HG03442 (cell line): ENCODE measurements around the gene MARK3.

Experiments
- ATAC-seq: cut with Tn5 transposase; IDR thresholded peaks from one replicate; pipeline ENCODE4 v1.9.1; 2021; ENCODE audit warnings: mild to moderate bottlenecking, moderate library complexity; ENCODE audit not compliant: unreplicated experiment

The MARK3 gene

DNA sequence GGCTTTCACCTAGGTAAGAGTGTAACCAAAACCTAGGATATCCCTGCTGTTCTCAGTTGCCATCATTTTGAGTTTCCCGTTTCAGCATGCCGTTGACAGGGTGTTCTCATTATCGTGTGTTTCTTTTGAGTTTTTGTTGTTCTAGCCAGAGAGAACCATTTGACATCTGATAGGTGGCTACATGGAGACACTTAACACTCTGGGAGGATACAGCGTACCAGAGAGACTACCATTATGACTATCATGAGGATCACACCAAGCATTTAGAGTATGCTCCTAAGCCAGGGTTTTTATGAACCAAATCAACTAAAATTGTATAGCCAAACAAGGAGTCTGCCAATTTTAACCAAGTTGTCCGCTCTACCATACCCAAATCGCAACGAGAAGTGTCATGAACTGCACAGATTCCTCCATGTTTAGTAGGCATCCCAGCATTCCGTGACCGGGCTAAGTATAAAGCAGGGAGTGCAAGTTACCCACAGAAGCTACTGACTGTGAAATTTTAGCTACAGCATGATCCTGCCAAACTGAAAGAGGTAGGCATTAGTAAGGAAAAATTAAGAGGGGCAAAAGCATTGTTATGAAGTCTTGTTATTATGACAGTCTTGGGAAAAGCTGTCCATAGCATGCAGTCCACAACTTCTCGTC, 48.8 kb downstream of the MARK3 start:
- ATAC-seq, result no peak

DNA sequence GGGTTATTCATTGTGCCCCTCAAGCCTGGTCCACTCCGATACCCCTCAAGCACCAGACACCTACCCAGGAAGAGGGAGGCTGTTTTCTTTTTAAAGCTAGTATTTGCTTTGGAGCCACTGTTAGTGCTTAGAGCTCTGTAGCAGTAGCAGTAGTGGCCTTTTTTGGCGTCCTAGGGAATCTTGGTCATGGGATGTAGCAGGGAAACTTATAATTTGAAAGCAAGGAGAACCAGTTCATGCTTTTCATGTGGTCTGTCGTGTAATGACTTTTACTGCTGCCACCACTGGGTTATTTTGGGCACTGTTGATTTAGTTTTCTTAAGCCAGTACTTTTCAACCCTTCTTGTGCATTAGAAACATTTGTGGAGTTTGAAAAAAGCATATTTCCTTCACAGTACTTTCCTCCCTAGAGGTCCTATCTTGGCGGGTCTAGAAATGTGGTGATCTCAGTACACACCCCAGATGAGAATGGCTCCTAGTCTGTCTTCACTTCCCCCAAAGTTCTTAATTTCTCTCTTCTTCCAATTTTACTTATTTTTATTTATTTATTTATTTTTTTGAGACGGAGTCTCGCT, 49.7 kb downstream of the MARK3 start:
- ATAC-seq, result no peak

DNA sequence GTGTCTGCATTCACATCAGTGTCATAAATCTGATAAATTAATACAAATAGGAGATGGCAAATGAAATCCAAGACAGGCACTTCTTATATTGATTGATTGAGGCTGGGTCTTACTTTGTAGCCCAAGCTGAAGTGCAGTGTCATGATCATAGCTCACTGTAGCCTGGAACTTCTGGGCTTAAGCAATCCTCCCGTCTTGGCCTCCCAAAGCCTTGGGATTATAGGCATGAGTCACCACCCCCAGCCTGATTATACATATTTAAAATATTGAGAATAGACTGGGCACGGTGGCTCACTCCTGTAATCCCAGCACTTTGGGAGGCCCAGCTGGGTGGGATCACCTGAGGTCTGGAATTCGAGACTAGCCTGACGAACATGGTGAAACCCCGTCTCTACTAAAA, 51.3 kb downstream of the MARK3 start:
- ATAC-seq, result no peak

DNA sequence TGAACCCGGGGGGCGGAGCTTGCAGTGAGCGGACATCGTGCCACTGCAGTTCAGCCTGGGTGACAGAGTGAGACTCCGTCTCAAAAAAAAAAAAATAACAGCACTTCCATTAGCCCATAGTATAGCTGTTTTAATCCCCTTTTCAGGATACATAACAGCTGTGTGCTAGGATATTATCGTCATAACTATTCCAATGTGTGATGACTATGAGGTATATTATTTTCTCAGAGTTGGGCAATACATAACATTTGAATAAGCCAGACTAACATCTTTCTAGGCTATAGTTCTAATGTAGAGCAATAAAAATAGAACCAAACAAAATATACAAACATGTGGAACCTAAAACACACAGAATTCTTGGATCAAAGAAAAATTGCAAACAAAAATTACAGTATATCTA, 57.1 kb downstream of the MARK3 start:
- no peak for ATAC-seq

DNA sequence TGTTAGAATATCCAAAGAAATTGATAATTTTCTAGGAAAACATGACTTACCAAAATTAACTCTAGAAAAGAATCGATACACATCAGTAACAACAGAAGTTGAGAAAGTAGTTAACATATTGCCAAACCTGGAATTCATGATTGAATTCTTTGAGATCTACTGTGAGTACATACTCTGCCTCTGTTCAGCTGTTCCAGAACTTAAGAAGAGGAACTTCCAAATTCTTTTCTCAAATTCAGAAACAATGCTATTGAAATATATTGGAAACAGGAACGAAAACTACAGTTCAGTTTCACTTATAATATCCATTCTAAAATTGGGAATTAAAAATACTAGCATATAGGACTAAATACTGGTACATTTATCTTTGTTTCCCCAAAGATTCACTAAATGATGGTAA, 57.9 kb downstream of the MARK3 start:
- no peak for ATAC-seq

DNA sequence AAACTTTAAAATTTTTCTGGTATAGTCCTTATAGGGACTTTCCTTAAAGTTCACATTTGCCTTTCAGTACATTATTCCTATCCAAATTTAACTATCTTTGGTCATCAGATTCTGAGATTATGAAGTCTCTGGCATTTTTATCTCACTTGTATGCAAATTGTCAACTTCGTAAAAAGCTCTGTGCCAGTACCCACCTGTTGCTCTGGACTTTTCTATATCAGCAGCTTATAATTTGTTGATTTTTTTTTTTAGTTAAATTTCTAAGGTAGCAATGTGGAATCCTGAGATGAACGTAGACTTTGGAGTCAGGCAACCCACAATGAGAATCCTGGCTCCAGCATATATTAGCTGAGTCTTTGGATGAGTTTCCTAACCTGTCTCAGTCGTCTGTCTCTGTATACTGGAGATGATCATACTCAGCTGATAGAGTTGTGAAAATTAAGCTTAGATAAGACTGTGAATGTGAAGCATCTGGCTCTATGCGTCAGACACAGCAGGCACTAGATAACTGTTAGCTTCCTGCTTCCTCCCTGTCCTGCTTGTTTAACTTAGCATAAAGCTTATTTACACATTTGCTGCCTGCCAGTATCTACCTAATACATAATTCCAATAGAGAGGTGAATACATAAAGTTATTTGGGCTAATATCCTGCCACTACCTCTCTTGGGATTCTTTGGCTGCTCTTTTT, 59.8 kb downstream of the MARK3 start:
- ATAC-seq, result no peak

DNA sequence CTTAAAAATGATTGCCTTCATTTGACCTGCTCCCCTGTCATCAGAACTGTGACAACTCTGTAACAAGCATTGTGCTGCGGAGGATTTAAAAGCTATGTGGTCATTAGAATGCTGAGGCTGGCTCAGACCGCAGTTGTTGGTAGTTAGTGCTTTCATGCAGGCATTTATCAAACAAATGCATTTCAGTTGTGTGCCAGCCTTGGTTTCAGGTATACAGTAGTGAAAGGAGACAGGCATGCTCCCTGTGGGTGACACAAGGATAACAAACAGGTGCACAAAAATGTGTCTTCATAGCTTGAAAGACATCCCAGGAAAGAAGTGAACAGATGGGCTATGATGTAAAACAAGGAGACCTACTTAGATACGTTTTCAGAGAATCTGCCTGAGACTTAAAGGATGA, 60.6 kb downstream of the MARK3 start:
- no peak for ATAC-seq

DNA sequence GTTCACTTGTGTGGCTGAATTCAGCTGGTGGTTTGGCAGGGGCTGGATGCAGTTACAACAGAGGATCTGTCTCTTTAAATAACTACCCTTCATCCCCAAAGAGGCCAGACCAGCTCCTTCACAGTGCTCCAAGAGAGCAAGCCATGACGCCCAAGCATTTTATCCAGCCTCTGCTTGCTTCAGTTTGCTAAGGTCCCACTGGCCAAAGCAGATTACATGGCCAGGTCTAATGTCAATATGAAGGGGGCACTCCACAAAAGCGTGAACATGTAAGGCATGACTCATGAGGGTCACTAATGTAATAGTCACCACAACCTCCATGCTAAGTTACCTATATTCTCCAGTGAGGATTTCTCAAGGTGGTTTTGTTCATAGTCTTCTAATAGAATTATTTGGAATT, 62.9 kb downstream of the MARK3 start:
- ATAC-seq, result no peak

DNA sequence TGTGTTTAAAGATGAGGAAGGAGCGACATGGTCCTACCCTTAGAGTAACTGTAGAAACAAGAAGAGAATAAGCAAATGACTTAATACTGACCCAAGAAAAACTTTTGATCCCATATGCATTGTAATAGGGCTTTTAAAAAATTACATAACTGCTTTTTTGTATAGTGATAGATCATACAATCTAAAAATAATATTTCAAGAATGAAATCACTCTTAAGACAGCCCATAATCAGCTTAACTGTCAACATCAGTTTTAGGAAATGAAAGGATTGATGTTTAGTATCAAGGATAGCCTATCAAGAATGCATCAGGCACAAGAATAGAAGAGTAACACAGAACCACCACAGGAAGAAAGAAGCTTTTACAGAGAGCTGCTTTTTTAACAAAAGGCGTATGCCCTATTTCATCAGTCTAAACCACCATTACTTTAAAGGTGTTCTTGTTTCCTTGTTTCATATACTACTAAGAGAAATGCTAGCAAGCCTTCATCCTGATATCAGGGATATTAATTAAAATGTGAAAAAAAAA, 64.5 kb downstream of the MARK3 start:
- no peak for ATAC-seq

DNA sequence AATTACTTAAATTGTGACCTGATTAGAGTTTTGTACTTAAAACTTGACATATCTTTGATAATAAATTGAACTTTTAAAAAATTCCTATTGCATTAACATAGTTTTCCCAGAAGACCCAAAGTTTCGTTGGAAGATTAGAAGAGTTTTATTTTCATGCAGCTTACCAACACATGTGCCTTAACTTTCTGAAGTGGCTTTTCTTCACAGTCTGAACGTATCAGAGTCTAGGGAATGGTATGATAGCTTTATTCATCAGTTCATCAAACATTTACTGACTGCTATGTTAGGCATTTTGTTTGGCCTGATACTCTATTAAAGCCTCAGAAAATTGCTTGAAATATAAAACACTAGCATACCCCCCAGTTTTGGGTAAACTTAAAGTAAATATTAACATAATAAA, 65.2 kb downstream of the MARK3 start:
- no peak for ATAC-seq

DNA sequence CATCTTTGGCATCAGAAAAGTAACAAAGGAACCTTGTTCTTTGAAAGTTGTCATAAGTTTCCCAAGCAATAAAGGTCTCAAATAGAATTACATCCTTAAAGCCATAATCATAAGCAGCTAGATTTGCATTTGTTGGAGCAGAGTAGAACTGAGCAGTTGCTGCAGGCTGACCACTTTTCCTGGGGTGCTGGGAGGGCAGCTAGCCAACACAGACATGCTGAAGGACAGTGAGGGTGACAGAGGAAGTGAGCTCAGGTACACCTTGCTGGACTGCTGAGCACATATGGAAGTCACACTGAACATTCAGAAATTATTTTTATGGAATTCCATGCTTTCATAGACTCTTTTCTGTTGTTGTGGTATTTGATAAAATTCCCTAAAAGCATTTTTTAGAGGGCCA, 66.2 kb downstream of the MARK3 start:
- ATAC-seq, result no peak

DNA sequence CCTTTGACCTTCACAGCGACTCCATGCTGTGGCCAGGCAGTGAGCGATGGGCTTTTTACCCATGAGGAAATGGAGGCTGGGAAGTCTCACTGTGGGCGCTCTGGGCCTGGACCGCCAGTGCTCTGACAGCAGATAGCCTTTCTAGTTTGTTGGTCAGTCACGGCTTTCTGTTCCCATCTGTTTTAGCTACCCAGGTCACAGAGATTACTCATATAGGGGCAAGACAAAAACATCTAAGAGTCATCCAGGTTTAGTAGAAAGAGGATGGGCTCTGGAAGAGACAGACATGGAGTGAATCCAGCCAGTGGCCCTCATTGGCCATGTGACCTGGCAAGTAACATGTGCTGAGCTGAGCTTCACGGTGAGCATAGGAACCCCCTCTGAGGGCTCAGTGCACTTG, 68.6 kb downstream of the MARK3 start:
- ATAC-seq, result no peak

DNA sequence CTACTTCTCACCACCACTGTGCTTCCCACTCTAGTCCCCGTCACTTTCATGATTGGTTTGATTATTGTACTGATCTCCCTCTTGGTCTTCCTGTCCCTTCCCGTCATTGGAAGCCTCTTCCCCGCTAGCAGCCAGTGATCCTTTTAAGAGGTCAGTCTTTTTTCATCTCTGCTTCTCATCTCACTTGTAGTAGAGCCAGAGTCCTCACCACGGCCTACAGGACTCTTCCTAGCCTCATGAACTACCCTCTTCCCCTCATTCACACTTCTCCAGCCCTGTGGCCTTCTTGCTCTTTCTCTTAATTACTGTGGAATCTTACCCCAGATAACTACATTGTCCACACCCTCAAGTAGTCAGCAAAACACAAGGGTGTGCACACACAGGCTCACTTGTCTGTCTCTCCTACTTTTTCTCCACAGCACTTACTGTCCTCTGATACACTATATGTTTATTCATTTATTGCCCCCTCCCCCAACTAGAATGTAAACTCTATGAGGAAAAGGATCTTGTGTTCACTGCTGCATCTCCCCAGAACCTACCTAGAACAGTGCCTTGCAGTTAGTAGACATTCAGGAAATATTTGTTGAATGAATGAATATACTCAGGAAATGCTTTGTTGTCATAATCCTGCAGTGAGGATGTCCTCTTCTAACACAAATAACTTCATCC, 71.1 kb downstream of the MARK3 start:
- ATAC-seq, result no peak

DNA sequence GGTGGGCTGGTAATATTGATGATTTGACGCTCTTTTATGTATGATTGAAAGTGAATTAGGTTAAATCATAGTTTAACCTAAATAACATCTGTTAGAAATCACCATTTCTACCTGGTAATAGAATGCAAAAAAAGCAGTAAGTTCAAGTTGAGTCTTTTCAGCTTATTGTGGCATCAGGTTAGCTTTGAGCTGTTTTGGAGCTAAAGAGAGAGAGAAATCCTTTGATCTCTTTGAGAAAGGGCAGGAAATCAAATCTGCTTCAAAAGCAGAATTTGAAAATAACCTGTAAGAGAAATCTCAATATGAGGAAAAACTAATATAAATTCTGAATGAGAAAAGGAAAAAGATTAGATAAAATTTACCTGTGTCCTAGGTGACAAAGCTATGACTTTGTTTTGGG, 75.2 kb downstream of the MARK3 start:
- no peak for ATAC-seq

DNA sequence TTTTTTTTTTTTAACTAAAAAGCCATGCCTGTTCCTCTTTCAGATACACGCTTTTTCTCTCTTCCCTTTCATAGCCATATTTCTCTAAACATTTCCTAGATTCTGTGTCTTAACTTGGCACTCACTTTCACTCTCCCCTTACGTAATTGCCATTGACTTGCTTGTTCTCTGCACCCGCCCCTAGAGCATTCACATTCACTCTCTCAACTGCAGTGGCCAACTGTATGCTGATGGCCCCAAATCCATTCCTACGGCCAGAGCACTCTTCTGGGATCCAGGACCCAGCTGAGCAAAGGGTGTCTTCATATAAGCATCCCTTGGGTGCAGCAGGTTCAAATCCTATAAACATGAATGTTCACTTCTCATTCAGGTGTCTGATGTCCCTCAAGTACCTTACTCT, 77.9 kb downstream of the MARK3 start:
- ATAC-seq, result no peak

DNA sequence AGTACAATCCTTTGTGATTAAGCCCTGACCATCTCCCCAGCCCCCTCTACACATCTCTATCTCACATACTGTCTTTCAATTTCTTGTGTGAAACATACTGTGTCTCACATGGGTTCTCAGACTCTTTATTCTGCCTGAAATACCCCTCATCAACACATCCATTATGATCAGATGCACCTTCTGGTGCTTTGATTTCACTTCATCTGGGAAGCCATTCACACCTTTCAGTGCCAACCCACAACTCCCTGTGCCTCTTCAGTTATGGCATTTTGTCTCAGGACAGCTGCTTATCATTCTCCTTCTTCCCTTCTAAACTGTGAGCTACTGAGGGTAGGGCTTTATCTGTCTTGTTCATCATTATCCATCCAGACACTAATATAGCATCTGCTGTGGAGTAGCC, 78.6 kb downstream of the MARK3 start:
- ATAC-seq, result no peak

DNA sequence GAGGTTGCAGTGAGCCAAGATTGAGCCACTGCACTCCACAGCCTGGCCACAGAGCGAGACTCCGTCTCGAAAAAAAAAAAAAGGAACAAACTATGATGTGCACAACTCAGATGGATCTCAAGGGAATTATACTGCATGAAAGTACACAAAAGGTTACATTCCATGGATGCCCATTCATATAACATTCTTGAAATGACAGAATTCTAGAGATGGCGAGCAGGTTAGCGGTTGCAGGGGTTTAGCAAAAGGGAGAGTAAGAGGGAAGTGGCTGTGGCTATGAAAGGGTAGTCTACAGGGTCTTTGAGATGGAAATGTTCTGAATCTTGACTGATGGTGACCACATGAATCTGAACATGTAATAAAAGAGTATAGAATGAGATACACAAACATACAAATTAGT, 87.7 kb downstream of the MARK3 start:
- ATAC-seq, result no peak

DNA sequence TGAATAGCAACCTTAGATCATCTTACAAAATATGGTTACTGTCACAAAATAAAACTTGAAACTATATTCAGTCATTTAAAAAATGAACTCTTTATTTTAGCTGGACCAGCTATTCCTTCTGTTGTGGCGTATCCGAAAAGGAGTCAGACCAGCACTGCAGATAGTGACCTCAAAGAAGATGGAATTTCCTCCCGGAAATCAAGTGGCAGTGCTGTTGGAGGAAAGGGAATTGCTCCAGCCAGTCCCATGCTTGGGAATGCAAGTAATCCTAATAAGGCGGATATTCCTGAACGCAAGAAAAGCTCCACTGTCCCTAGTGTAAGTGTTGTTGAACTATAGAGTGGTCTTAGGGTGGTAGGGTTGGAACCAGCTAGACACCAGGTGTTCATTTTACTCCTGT, 89.7 kb downstream of the MARK3 start:
- ATAC-seq, result no peak

DNA sequence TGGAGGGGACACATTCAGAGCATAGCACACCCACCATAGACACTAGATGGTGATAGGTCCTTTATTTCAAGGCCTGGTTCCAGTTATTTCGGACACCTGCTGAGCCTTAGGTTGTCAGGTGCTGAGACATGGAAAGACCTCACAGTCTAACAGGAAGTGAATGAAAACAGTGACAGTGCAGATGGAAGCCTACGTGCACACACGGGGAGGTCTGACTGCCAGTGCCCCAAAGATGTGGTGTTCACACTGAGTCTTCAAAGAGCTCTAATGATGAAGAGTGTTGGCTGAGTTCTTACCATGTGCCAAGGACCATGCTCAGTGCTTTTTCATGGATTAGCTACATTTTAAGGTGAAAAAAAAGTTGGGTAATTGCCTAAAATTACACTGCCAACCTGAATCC, 90.8 kb downstream of the MARK3 start:
- no peak for ATAC-seq

DNA sequence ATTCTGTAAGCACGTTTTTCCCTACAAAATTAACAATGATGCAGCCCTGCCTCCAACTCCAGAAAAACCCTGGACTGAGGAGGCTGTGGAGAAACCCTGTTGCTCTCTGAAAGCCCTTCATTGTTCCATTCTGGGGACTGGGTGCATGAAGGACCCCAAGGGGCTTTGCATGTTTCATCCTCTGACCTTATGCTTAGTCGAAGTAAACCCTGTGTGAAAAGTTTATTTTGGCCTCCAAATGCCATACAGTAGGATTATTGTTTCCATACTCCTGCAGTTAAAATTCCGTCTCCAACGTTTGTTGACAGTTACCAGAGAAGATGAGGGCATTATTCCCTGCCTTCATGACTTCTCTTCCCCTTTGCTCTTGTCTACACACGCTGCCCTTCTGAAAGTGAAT, 91.4 kb downstream of the MARK3 start:
- ATAC-seq, result no peak

DNA sequence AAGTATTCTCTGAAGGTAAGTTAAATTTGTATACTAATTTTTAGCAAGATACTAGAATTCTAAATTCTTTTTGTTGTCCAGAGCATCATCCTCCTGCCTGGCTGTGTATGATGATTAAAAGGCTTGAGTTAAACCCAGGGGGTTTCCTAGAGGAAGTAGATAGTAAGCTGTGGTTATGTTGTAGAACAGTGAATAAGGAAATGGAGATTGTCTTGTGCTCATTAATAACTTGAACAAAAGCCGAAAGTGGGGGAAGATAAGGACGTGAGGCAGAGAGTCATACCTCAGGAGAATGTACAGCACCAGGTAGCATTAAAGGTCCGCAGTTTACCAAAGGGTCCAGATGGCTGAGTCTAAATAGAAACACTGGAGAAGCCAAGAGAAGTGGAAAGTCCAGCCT, 95.4 kb downstream of the MARK3 start:
- peak; percentile 47 for ATAC-seq

DNA sequence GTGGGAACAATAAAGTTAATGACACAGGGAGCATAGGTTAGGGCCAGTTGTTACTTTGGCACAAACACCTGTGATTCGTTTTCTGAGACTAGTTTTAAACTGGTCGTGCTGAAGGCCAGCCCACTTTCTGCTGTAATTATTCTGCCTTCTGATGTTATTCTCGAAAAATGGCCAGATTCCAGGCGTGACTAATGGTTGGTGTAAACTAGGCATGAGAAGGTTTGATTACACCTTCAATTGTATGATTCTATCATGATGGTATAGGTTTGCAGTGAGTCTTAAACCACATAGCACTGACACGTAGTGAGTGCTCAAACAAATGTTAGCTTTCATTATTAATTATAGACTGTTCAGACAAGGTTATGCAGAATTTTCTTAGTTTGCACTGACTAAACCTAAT, 98.4 kb downstream of the MARK3 start:
- ATAC-seq, result no peak
